ENCODE data around the gene HNRNPA3.
"Not testable (repeated sequence)": the region's sequence is repeated elsewhere in the genome, so short reads cannot be mapped to it uniquely, and the experiment has no call there.

Gene HNRNPA3

GRCh38 chr2:177180269-177181000 is 32.2 kb upstream of the HNRNPA3 start:
- no peak for TF ChIP-seq CTCF (IDR thresholded peaks at IDR 0.05; ENCODE audit: control insufficient read depth, insufficient read depth, low read depth, low read length, missing control alignments)
- no peak overlapping the region for H3K4me3 ChIP-seq (ENCODE audit: control insufficient read depth, low read depth, low read length)
- no peak for DNase-seq (ENCODE audit: low read depth)

- TF ChIP-seq CTCF (IDR thresholded peaks at IDR 0.05; ENCODE audit: control insufficient read depth, insufficient read depth, low read depth, low read length, missing control alignments) = no peak
- no peak overlapping the region for H3K4me3 ChIP-seq (ENCODE audit: control insufficient read depth, low read depth, low read length)
- no peak for DNase-seq (ENCODE audit: low read depth)
Measured at GRCh38 chr2:177183860-177184259, 28.7 kb upstream of the HNRNPA3 start.

GRCh38 chr2:177184606-177185005 is 28.0 kb upstream of the HNRNPA3 start:
- no peak overlapping the region for H3K4me3 ChIP-seq (ENCODE audit: control insufficient read depth, low read depth, low read length)
- no peak for TF ChIP-seq CTCF (IDR thresholded peaks at IDR 0.05; ENCODE audit: control insufficient read depth, insufficient read depth, low read depth, low read length, missing control alignments)
- no peak for DNase-seq (ENCODE audit: low read depth)

- not testable (repeated sequence) for DNase-seq (ENCODE audit: low read depth); H3K4me3 ChIP-seq (ENCODE audit: control insufficient read depth, low read depth, low read length)
Measured at GRCh38 chr2:177186038-177186437, 26.6 kb upstream of the HNRNPA3 start.

- TF ChIP-seq CTCF (IDR thresholded peaks at IDR 0.05; ENCODE audit: control insufficient read depth, insufficient read depth, low read depth, low read length, missing control alignments) = no peak
- H3K4me3 ChIP-seq (ENCODE audit: control insufficient read depth, low read depth, low read length) = no peak overlapping the region
- DNase-seq (ENCODE audit: low read depth) = peak; percentile 44
Measured at GRCh38 chr2:177187631-177188312, 24.8 kb upstream of the HNRNPA3 start.

- no peak for DNase-seq (ENCODE audit: low read depth)
- TF ChIP-seq CTCF (IDR thresholded peaks at IDR 0.05; ENCODE audit: control insufficient read depth, insufficient read depth, low read depth, low read length, missing control alignments) = no peak
- H3K4me3 ChIP-seq (ENCODE audit: control insufficient read depth, low read depth, low read length) = no peak overlapping the region
Measured at GRCh38 chr2:177188482-177189469, 23.8 kb upstream of the HNRNPA3 start.
